ENCODE measurements around the gene PAPSS1. TPM values are rescaled to one million over a fixed set of nuclear protein-coding genes. Genes with fewer than 3 reads are reported as not detected.

Gene PAPSS1
- polyA plus RNA-seq, 3 donors: 46.4 to 79.6 (median 64.8) TPM

GRCh38 chr4:107721436-107722100 is 1.5 kb upstream of the PAPSS1 start:
- peak overlapping the region in 3 of 7 donors; percentile 8 to 75 (median 37) for H3K27ac Mint-ChIP-seq

More at GRCh38 chr4:107721436-107722100, 1.5 kb upstream of the PAPSS1 start:
- peak overlapping the region; percentile 95 to 97 for H3K4me3 Mint-ChIP-seq
- Histone ChIP-seq H3K9me3 (replicated peaks in 1 of 2; ENCODE audit: control insufficient read depth in 1 of 2, insufficient read depth in 1 of 2, low read length in 2 of 2) (no peaks in the 10 kb centered on the region), H2AFZ (ENCODE audit: insufficient read depth, low read depth, low read length, poor library complexity, severe bottlenecking) (peak overlapping the region; percentile 89), H3K36me3 (replicated peaks in 1 of 2; ENCODE audit: control insufficient read depth in 1 of 2, insufficient read depth in 2 of 2, low read length in 2 of 2) (no peaks in the 10 kb centered on the region), H3K4me2 (replicated peaks; ENCODE audit: extremely low read depth, low read length, poor library complexity, severe bottlenecking) (peak overlapping the region; percentile 96), H3K79me2 (ENCODE audit: insufficient read depth, low read length) (peaks cover 28% of the 10 kb centered on the region), H3K4me3 (replicated peaks in 1 of 3; ENCODE audit: low read depth in 2 of 3, low read length in 3 of 3) (peak overlapping the region; percentile 83 to 88 (median 87)), H3K27me3 (ENCODE audit: control insufficient read depth in 2 of 2, insufficient read depth in 2 of 2, low read length in 2 of 2) (no peaks in the 10 kb centered on the region), H3K4me1 (ENCODE audit: control insufficient read depth in 1 of 2, insufficient read depth in 2 of 2, low read length in 2 of 2) (peaks cover 25 to 37% of the 10 kb centered on the region in 2 donors), H4K20me1 (ENCODE audit: insufficient read depth, low read length) (peaks cover 24% of the 10 kb centered on the region), H3K27ac (ENCODE audit: low read depth in 1 of 2, low read length in 2 of 2) (no peak overlapping the region), H3K9ac (ENCODE audit: insufficient read depth, low read length, poor library complexity, severe bottlenecking) (no peak overlapping the region)
- H3K27me3 Mint-ChIP-seq (ENCODE audit: low read depth in 3 of 3): peaks cover 3 to 9% (median 6%) of the 10 kb centered on the region in 3 donors
- H3K36me3 Mint-ChIP-seq: peaks cover 3 to 8% of the 10 kb centered on the region in 2 donors
- no peak for TF ChIP-seq CTCF (IDR thresholded peaks at IDR 0.05)
- intact Hi-C loops (cut with micrococcal nuclease): loop anchor here in 1 of 2 donors (10.0 kb wide), 1 partner anchor 113 kb away; no protein-coding TSS in a partner anchor
- H3K9me3 Mint-ChIP-seq: peaks cover 0 to 4% (median 0%) of the 10 kb centered on the region in 7 donors
- H3K4me1 Mint-ChIP-seq: peaks cover 34% of the 10 kb centered on the region
- WGBS (ENCODE audit: insufficient coverage): 40% methylated on average over 6 of the region's 9 CpGs
- no peak for DNase-seq

All from CD14-positive monocyte (primary cell).